MG63 (cell line): Measurements from ENCODE around the gene EFS. TPM values are rescaled to one million over a fixed set of nuclear protein-coding genes. Genes with fewer than 3 reads are reported as not detected.
"Not testable (repeated sequence)": the region's sequence is repeated elsewhere in the genome, so short reads cannot be mapped to it uniquely, and the experiment has no call there.

ENCODE experiments used
- DNase-seq: peaks from one replicate; pipeline ENCODE4 v3.0.0-alpha.2; 2020
- H3K27me3 ChIP-seq: fragments of 250-450 bp; sonication (Bioruptor Pico); 2 replicates; pipeline ENCODE4 v1.5.1; 2020; ENCODE audit warnings: mild to moderate bottlenecking, moderate library complexity
- H3K36me3 ChIP-seq: fragments of 250-450 bp; sonication (Bioruptor Pico); 2 replicates; pipeline ENCODE4 v1.5.1; 2020; ENCODE audit warnings: mild to moderate bottlenecking, moderate library complexity
- H3K4me3 ChIP-seq: fragments of 250-450 bp; sonication (Bioruptor Pico); 2 replicates; pipeline ENCODE4 v1.5.1; 2020; ENCODE audit warnings: mild to moderate bottlenecking, moderate library complexity
- H3K9me3 ChIP-seq: fragments of 250-450 bp; sonication (Bioruptor Pico); 2 replicates; pipeline ENCODE4 v1.5.1; 2020; ENCODE audit warnings: mild to moderate bottlenecking, moderate library complexity
- total RNA-seq: library from RNA; depleted of rRNA; stranded (reverse); fragments of >200 nt; shearing (Covaris generic); gene quantifications from 2 replicates; pipeline ENCODE4 v1.2.3, GENCODE V29; 2014; ENCODE audit warnings: low replicate concordance

The EFS gene
- total RNA-seq, 1 experiment from 2014 or later, result 9.0 TPM

GRCh38 chr14:23402296-23403138 is 37.5 kb upstream of the EFS start:
- no peak overlapping the region for H3K4me3 ChIP-seq
- H3K9me3 ChIP-seq, result no peaks in the 10 kb centered on the region
- no peaks in the 10 kb centered on the region for H3K36me3 ChIP-seq
- no peak for DNase-seq
- no peaks in the 10 kb centered on the region for H3K27me3 ChIP-seq

- DNase-seq, result no peak
- Histone ChIP-seq H3K4me3 (no peak overlapping the region), H3K36me3 (no peaks in the 10 kb centered on the region), H3K27me3 (no peaks in the 10 kb centered on the region), H3K9me3 (no peaks in the 10 kb centered on the region)
Observed at GRCh38 chr14:23401291-23401690, 36.3 kb upstream of the EFS start.

GRCh38 chr14:23400496-23401149 is 35.7 kb upstream of the EFS start:
- H3K36me3 ChIP-seq, DNase-seq, H3K4me3 ChIP-seq, H3K27me3 ChIP-seq, H3K9me3 ChIP-seq: not testable (repeated sequence)

GRCh38 chr14:23399591-23399990 is 34.6 kb upstream of the EFS start:
- H3K9me3 ChIP-seq, result no peaks in the 10 kb centered on the region
- H3K4me3 ChIP-seq, result no peak overlapping the region
- DNase-seq, result no peak
- H3K36me3 ChIP-seq, result no peaks in the 10 kb centered on the region
- H3K27me3 ChIP-seq, result no peaks in the 10 kb centered on the region

- H3K9me3 ChIP-seq, result no peaks in the 10 kb centered on the region
- H3K36me3 ChIP-seq, result no peaks in the 10 kb centered on the region
- no peak overlapping the region for H3K4me3 ChIP-seq
- DNase-seq, result no peak
- no peaks in the 10 kb centered on the region for H3K27me3 ChIP-seq
Observed at GRCh38 chr14:23399136-23399535, 34.2 kb upstream of the EFS start.

- DNase-seq, result no peak
- Histone ChIP-seq H3K36me3 (no peaks in the 10 kb centered on the region), H3K27me3 (no peaks in the 10 kb centered on the region), H3K9me3 (no peaks in the 10 kb centered on the region), H3K4me3 (no peak overlapping the region)
Observed at GRCh38 chr14:23398348-23398747, 33.4 kb upstream of the EFS start.

GRCh38 chr14:23396781-23397407 is 31.9 kb upstream of the EFS start:
- no peaks in the 10 kb centered on the region for H3K9me3 ChIP-seq
- no peak for DNase-seq
- H3K27me3 ChIP-seq, result no peaks in the 10 kb centered on the region
- H3K36me3 ChIP-seq, result no peaks in the 10 kb centered on the region
- H3K4me3 ChIP-seq, result no peak overlapping the region

- H3K9me3 ChIP-seq, result no peaks in the 10 kb centered on the region
- H3K27me3 ChIP-seq, result no peaks in the 10 kb centered on the region
- no peak overlapping the region for H3K4me3 ChIP-seq
- H3K36me3 ChIP-seq, result no peaks in the 10 kb centered on the region
- DNase-seq, result no peak
Observed at GRCh38 chr14:23396126-23396525, 31.2 kb upstream of the EFS start.

- no peaks in the 10 kb centered on the region for H3K27me3 ChIP-seq
- H3K36me3 ChIP-seq, result no peaks in the 10 kb centered on the region
- no peak overlapping the region for H3K4me3 ChIP-seq
- H3K9me3 ChIP-seq, result no peaks in the 10 kb centered on the region
- no peak for DNase-seq
Observed at GRCh38 chr14:23392613-23393012, 27.6 kb upstream of the EFS start.

GRCh38 chr14:23389871-23390270 is 24.9 kb upstream of the EFS start:
- not testable (repeated sequence) for H3K9me3 ChIP-seq, H3K36me3 ChIP-seq, DNase-seq, H3K27me3 ChIP-seq, H3K4me3 ChIP-seq

- no peaks in the 10 kb centered on the region for H3K27me3 ChIP-seq
- no peaks in the 10 kb centered on the region for H3K9me3 ChIP-seq
- no peaks in the 10 kb centered on the region for H3K36me3 ChIP-seq
- H3K4me3 ChIP-seq, result no peak overlapping the region
- DNase-seq, result no peak
Observed at GRCh38 chr14:23389396-23389795, 24.4 kb upstream of the EFS start.

- Histone ChIP-seq H3K9me3 (no peaks in the 10 kb centered on the region), H3K4me3 (no peak overlapping the region), H3K27me3 (no peaks in the 10 kb centered on the region), H3K36me3 (no peaks in the 10 kb centered on the region)
- DNase-seq, result no peak
Observed at GRCh38 chr14:23388996-23389395, 24.0 kb upstream of the EFS start.

GRCh38 chr14:23387916-23388882 is 23.2 kb upstream of the EFS start:
- no peak for DNase-seq
- no peaks in the 10 kb centered on the region for H3K27me3 ChIP-seq
- H3K36me3 ChIP-seq, result no peaks in the 10 kb centered on the region
- H3K9me3 ChIP-seq, result no peaks in the 10 kb centered on the region
- no peak overlapping the region for H3K4me3 ChIP-seq

- H3K36me3 ChIP-seq, result no peaks in the 10 kb centered on the region
- H3K4me3 ChIP-seq, result no peak overlapping the region
- DNase-seq, result no peak
- H3K27me3 ChIP-seq, result no peaks in the 10 kb centered on the region
- no peaks in the 10 kb centered on the region for H3K9me3 ChIP-seq
Observed at GRCh38 chr14:23386999-23387398, 22.0 kb upstream of the EFS start.

- not testable (repeated sequence) for H3K4me3 ChIP-seq
Observed at GRCh38 chr14:23386266-23386657, 21.3 kb upstream of the EFS start.

GRCh38 chr14:23385642-23386265 is 20.8 kb upstream of the EFS start:
- DNase-seq, result no peak
- no peak overlapping the region for H3K4me3 ChIP-seq
- H3K27me3 ChIP-seq, result no peaks in the 10 kb centered on the region
- no peaks in the 10 kb centered on the region for H3K9me3 ChIP-seq
- H3K36me3 ChIP-seq, result no peaks in the 10 kb centered on the region

More at GRCh38 chr14:23386266-23386657, 21.3 kb upstream of the EFS start:
- not testable (repeated sequence) for H3K36me3 ChIP-seq, H3K9me3 ChIP-seq, DNase-seq, H3K27me3 ChIP-seq
